H1 (cell line): ENCODE measurements around the gene CD180. TPM values are rescaled to one million over a fixed set of nuclear protein-coding genes. Genes with fewer than 3 reads are reported as not detected.

Experiments used
- CHD1 ChIP-seq: IDR thresholded peaks from 2 replicates; pipeline ENCODE4 v1.6.1; 2012; ENCODE audit warnings: low read depth, low read length, improper control_type of control experiment
- EP300 ChIP-seq, 2 experiments: IDR thresholded peaks; 1 replicate in 1 of 2; 2 replicates in 1 of 2; pipeline ENCODE4 v1.6.1; 2011 to 2012; ENCODE audit warnings: low read depth in 2 of 2, low read length in 2 of 2, mild to moderate bottlenecking in 2 of 2, borderline replicate concordance in 1 of 2, inconsistent platforms in 1 of 2, moderate library complexity in 1 of 2
- HDAC6 ChIP-seq: IDR thresholded peaks from one replicate; pipeline ENCODE4 v1.7.1; 2012; ENCODE audit warnings: low read depth, mild to moderate bottlenecking, inconsistent platforms, low read length, moderate library complexity
- JUN ChIP-seq: IDR thresholded peaks from 2 replicates; pipeline ENCODE4 v1.6.1; 2011; ENCODE audit warnings: low read depth, mild to moderate bottlenecking, improper control_type of control experiment, low read length
- KDM1A ChIP-seq: fragments of 200-600, 300-600 bp; sonication (generic); IDR thresholded peaks from 2 replicates; pipeline ENCODE4 v1.7.1; 2016; ENCODE audit warnings: mild to moderate bottlenecking, low read length, borderline replicate concordance
- KDM5A ChIP-seq: fragments of 200-600 bp; IDR thresholded peaks from 2 replicates; pipeline ENCODE4 v1.7.1; 2012; ENCODE audit warnings: mild to moderate bottlenecking, low read length, inconsistent platforms, mixed read lengths
- NANOG ChIP-seq: IDR thresholded peaks from 2 replicates; pipeline ENCODE4 v1.6.1; 2011; ENCODE audit warnings: low read length, low read depth, mild to moderate bottlenecking, inconsistent platforms; ENCODE audit not compliant: insufficient read depth, poor library complexity, severe bottlenecking
- NRF1 ChIP-seq: IDR thresholded peaks from 2 replicates; pipeline ENCODE4 v1.6.1; 2011; ENCODE audit warnings: mild to moderate bottlenecking, low read depth, low read length, improper control_type of control experiment
- RNF2 ChIP-seq: fragments of 200-900, 300-1000 bp; sonication (generic); IDR thresholded peaks from 2 replicates; pipeline ENCODE4 v1.7.1; 2016; ENCODE audit warnings: borderline replicate concordance, low read depth, mild to moderate bottlenecking, antibody characterized with exemption, low read length; ENCODE audit not compliant: poor library complexity, severe bottlenecking; ENCODE audit errors: missing control alignments
- SIX5 ChIP-seq: IDR thresholded peaks from 2 replicates; pipeline ENCODE4 v1.6.1; 2011; ENCODE audit warnings: mild to moderate bottlenecking, low read depth, low read length
- TCF12 ChIP-seq: IDR thresholded peaks from 2 replicates; pipeline ENCODE4 v1.6.1; 2011; ENCODE audit warnings: low read depth, mild to moderate bottlenecking, low read length
- polyA plus RNA-seq, 7 experiments: library from polyadenylated mRNA; depleted of rRNA in 3 of 7; stranded (reverse) in 5 of 7; unstranded in 2 of 7; fragments of >200 nt in 5 of 7; fragments of 200-250 nt in 2 of 7; gene quantifications; 1 replicate in 5 of 7; 2 replicates in 1 of 7; 4 replicates in 1 of 7; pipeline versions ENCODE4 v1.2.1 to v1.2.3, GENCODE V29; 2011 to 2013; ENCODE audit warnings: missing spikeins in 2 of 7, mixed read lengths in 2 of 7
- total RNA-seq: library from RNA; stranded (reverse); fragmentation: NEBNext Ultra II Directional; extraction: Animal tissue kit (Norgen Biotek cat#: 25700); gene quantifications from 2 replicates; pipeline ENCODE4 v1.2.1, GENCODE V29; 2021
- TF ChIP-seq, protein P1 (sequence below): fragments of 300-600 bp; sonication (generic); IDR thresholded peaks from 2 replicates; pipeline ENCODE4 v1.7.1; 2012; ENCODE audit warnings: low read length, moderate library complexity, mild to moderate bottlenecking, inconsistent platforms; ENCODE audit not compliant: insufficient replicate concordance

CD180 gene
- total and polyA plus RNA-seq, 2 of the 8 experiments (the other 6 are each of a cell fraction or from before 2014, with no cell fraction given) = not detected

DNA sequence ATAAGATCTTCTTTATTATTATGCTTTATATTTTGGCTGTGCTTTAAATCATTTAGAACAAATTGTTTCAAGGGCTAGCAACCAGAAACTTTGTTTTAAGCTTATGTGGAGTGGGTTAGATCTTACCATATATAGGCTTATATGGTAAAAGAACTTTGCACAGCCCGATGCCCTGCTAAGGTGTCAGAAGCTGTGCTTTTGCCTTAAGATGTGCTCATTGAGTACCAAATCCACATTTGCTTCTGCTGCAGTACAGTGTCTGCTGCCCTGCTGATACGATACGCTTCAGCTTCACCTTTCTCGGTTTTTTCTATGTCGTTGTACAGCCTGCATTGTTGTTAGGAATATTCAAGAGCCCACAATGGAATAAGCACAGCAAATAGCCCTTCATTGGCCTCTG is 34.8 kb downstream of the CD180 start (continued):
- TF ChIP-seq, protein P1, sequence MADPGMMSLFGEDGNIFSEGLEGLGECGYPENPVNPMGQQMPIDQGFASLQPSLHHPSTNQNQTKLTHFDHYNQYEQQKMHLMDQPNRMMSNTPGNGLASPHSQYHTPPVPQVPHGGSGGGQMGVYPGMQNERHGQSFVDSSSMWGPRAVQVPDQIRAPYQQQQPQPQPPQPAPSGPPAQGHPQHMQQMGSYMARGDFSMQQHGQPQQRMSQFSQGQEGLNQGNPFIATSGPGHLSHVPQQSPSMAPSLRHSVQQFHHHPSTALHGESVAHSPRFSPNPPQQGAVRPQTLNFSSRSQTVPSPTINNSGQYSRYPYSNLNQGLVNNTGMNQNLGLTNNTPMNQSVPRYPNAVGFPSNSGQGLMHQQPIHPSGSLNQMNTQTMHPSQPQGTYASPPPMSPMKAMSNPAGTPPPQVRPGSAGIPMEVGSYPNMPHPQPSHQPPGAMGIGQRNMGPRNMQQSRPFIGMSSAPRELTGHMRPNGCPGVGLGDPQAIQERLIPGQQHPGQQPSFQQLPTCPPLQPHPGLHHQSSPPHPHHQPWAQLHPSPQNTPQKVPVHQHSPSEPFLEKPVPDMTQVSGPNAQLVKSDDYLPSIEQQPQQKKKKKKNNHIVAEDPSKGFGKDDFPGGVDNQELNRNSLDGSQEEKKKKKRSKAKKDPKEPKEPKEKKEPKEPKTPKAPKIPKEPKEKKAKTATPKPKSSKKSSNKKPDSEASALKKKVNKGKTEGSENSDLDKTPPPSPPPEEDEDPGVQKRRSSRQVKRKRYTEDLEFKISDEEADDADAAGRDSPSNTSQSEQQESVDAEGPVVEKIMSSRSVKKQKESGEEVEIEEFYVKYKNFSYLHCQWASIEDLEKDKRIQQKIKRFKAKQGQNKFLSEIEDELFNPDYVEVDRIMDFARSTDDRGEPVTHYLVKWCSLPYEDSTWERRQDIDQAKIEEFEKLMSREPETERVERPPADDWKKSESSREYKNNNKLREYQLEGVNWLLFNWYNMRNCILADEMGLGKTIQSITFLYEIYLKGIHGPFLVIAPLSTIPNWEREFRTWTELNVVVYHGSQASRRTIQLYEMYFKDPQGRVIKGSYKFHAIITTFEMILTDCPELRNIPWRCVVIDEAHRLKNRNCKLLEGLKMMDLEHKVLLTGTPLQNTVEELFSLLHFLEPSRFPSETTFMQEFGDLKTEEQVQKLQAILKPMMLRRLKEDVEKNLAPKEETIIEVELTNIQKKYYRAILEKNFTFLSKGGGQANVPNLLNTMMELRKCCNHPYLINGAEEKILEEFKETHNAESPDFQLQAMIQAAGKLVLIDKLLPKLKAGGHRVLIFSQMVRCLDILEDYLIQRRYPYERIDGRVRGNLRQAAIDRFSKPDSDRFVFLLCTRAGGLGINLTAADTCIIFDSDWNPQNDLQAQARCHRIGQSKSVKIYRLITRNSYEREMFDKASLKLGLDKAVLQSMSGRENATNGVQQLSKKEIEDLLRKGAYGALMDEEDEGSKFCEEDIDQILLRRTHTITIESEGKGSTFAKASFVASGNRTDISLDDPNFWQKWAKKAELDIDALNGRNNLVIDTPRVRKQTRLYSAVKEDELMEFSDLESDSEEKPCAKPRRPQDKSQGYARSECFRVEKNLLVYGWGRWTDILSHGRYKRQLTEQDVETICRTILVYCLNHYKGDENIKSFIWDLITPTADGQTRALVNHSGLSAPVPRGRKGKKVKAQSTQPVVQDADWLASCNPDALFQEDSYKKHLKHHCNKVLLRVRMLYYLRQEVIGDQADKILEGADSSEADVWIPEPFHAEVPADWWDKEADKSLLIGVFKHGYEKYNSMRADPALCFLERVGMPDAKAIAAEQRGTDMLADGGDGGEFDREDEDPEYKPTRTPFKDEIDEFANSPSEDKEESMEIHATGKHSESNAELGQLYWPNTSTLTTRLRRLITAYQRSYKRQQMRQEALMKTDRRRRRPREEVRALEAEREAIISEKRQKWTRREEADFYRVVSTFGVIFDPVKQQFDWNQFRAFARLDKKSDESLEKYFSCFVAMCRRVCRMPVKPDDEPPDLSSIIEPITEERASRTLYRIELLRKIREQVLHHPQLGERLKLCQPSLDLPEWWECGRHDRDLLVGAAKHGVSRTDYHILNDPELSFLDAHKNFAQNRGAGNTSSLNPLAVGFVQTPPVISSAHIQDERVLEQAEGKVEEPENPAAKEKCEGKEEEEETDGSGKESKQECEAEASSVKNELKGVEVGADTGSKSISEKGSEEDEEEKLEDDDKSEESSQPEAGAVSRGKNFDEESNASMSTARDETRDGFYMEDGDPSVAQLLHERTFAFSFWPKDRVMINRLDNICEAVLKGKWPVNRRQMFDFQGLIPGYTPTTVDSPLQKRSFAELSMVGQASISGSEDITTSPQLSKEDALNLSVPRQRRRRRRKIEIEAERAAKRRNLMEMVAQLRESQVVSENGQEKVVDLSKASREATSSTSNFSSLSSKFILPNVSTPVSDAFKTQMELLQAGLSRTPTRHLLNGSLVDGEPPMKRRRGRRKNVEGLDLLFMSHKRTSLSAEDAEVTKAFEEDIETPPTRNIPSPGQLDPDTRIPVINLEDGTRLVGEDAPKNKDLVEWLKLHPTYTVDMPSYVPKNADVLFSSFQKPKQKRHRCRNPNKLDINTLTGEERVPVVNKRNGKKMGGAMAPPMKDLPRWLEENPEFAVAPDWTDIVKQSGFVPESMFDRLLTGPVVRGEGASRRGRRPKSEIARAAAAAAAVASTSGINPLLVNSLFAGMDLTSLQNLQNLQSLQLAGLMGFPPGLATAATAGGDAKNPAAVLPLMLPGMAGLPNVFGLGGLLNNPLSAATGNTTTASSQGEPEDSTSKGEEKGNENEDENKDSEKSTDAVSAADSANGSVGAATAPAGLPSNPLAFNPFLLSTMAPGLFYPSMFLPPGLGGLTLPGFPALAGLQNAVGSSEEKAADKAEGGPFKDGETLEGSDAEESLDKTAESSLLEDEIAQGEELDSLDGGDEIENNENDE = no peak
- TF ChIP-seq KDM5A (no peak), TCF12 (no peak), JUN (no peak), SIX5 (no peak), RNF2 (no peak), KDM1A (no peak), CHD1 (no peak), HDAC6 (no peak), NANOG (no peak), EP300 (IDR thresholded peaks at IDR 0.05; ENCODE audit: borderline replicate concordance in 1 of 2, low read depth in 2 of 2, low read length in 2 of 2) (no peak), NRF1 (no peak)
